ENCODE measurements around the gene LIMCH1.

Gene LIMCH1

DNA sequence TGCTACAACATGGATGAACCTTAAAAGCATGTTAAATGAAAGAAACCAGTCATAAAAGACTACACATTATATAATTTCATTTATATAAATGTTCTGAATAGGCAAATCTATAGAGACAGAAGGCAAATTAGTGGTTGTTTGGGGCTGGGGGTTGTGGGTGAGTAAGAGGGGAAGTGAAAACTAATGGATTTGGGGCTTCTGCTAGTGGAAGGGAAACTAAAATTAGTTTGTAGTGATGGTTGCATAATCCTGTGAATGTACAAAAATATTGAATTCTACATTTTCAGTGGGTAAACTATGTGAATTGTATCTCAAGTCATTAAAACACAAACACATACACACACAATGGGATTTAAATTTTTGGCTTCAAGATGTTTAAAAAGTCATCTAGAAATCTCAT lies 25.4 kb upstream of the LIMCH1 start:
- no peaks in the 10 kb centered on the region for H3K9me3 ChIP-seq
- H3K27me3 ChIP-seq, result no peaks in the 10 kb centered on the region
- no peak overlapping the region for H3K4me3 ChIP-seq (ENCODE audit: low read depth in 1 of 2, low read length in 1 of 2)
- no peak for TF ChIP-seq CTCF (IDR thresholded peaks at IDR 0.05)
- H3K4me1 ChIP-seq (ENCODE audit: control insufficient read depth in 1 of 2, insufficient read depth in 1 of 2, low read depth in 1 of 2, low read length in 1 of 2), result no peaks in the 10 kb centered on the region
- no peak overlapping the region for H3K27ac ChIP-seq
- no peaks in the 10 kb centered on the region for H3K36me3 ChIP-seq

DNA sequence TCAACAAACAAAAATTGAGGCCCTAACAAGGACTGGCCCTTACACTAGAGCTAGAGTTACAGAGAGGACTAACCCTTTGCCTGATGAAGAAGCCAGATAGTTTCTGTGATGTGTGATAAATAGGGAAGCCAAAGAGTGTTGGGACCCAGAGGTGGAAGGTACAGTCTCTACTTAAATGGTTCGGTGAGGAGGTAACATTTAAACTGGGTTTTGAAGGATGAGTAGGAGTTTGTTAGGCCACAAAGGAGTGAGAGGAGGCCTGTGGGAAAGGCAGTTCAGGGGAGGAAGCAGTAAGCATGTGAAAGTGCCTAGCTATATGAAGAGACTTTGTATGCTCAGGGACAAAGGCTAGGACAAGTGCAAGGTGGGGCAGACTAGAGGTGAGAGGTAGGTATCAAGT lies 23.8 kb upstream of the LIMCH1 start:
- Histone ChIP-seq H3K4me1 (ENCODE audit: control insufficient read depth in 1 of 2, insufficient read depth in 1 of 2, low read depth in 1 of 2, low read length in 1 of 2) (no peaks in the 10 kb centered on the region), H3K9me3 (no peaks in the 10 kb centered on the region), H3K4me3 (ENCODE audit: low read depth in 1 of 2, low read length in 1 of 2) (no peak overlapping the region), H3K36me3 (no peaks in the 10 kb centered on the region), H3K27ac (no peak overlapping the region), H3K27me3 (no peaks in the 10 kb centered on the region)
- TF ChIP-seq CTCF (IDR thresholded peaks at IDR 0.05), result no peak

DNA sequence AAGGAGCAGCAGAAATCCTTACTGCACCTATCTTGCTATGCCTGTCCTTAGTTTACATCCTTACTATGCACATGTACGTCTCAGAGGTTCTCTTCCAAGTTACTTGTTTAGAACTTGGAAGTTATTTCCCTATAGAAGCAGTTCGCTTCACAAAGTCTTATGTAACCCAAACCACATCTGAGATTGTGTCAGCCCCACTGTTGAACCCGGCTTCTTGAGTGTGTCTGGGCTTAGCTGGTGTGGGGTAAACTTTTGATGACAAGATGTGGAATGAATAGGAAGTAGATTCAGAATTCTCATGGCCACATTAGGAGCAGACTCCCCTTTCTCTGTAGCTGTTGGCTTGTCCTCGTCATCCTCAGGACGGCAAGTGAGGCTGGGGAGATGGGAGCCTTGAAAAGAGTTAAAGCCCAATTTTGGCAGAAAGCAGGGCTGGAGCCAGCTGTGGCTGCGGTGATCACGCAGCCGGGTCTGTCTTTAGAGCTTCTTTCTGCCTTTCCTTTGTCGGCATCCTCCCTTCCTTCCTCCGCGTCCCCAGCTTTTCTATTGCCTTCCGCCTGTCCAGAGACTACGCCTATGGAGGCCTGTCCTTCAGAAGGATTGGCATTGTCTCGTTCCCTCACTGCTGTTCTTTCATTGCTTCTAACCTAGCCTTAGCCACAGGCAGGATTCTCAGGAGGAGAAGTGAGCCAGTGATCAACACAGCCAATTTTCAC lies 23.0 kb upstream of the LIMCH1 start:
- H3K4me1 ChIP-seq (ENCODE audit: control insufficient read depth in 1 of 2, insufficient read depth in 1 of 2, low read depth in 1 of 2, low read length in 1 of 2), result no peaks in the 10 kb centered on the region
- H3K27ac ChIP-seq, result no peak overlapping the region
- no peaks in the 10 kb centered on the region for H3K9me3 ChIP-seq
- TF ChIP-seq CTCF (IDR thresholded peaks at IDR 0.05), result no peak
- H3K27me3 ChIP-seq, result no peaks in the 10 kb centered on the region
- H3K4me3 ChIP-seq (ENCODE audit: low read depth in 1 of 2, low read length in 1 of 2), result no peak overlapping the region
- no peaks in the 10 kb centered on the region for H3K36me3 ChIP-seq

- Histone ChIP-seq H3K4me1 (ENCODE audit: control insufficient read depth in 1 of 2, insufficient read depth in 1 of 2, low read depth in 1 of 2, low read length in 1 of 2) (no peaks in the 10 kb centered on the region), H3K36me3 (no peaks in the 10 kb centered on the region), H3K27ac (no peak overlapping the region), H3K9me3 (no peaks in the 10 kb centered on the region), H3K27me3 (no peaks in the 10 kb centered on the region), H3K4me3 (ENCODE audit: low read depth in 1 of 2, low read length in 1 of 2) (no peak overlapping the region)
- TF ChIP-seq CTCF (IDR thresholded peaks at IDR 0.05), result no peak
Observed at GRCh38 chr4:41517121-41517520, 20.8 kb upstream of the LIMCH1 start.

GRCh38 chr4:41517747-41518146 lies 20.2 kb upstream of the LIMCH1 start:
- no peaks in the 10 kb centered on the region for H3K36me3 ChIP-seq
- H3K4me1 ChIP-seq (ENCODE audit: control insufficient read depth in 1 of 2, insufficient read depth in 1 of 2, low read depth in 1 of 2, low read length in 1 of 2), result no peaks in the 10 kb centered on the region
- H3K4me3 ChIP-seq (ENCODE audit: low read depth in 1 of 2, low read length in 1 of 2), result no peak overlapping the region
- H3K27me3 ChIP-seq, result no peaks in the 10 kb centered on the region
- no peak overlapping the region for H3K27ac ChIP-seq
- no peaks in the 10 kb centered on the region for H3K9me3 ChIP-seq
- TF ChIP-seq CTCF (IDR thresholded peaks at IDR 0.05), result no peak
